T-helper 2 cell treated with Interferon-gamma antibody and Interleukin-4, amounts not matched to agents 5 μg/mL and 100 μg/mL, for 36 hours (primary cell): ENCODE data around the gene ZNF423.
"Not testable (repeated sequence)": the region's sequence is repeated elsewhere in the genome, so short reads cannot be mapped to it uniquely, and the experiment has no call there.

Experiments
- DNase-seq: peaks from one replicate; pipeline ENCODE4 v3.0.0; 2021; ENCODE audit warnings: low spot score
- H3K27ac Mint-ChIP-seq: one replicate; pipeline ENCODE4 v1.8.0; 2021; ENCODE audit warnings: mild to moderate bottlenecking, mixed read lengths
- H3K27me3 Mint-ChIP-seq: one replicate; pipeline ENCODE4 v1.8.0; 2021; ENCODE audit warnings: low read depth, mixed read lengths
- H3K36me3 Mint-ChIP-seq: one replicate; pipeline ENCODE4 v1.8.0; 2021; ENCODE audit warnings: low read depth, mixed read lengths
- H3K4me1 Mint-ChIP-seq: one replicate; pipeline ENCODE4 v1.8.0; 2021; ENCODE audit warnings: low read depth, mixed read lengths
- H3K4me3 Mint-ChIP-seq: one replicate; pipeline ENCODE4 v1.8.0; 2022; ENCODE audit warnings: mild to moderate bottlenecking, moderate library complexity, mixed read lengths
- H3K9me3 Mint-ChIP-seq: one replicate; pipeline ENCODE4 v1.8.0; 2021; ENCODE audit warnings: mixed read lengths

The ZNF423 gene

GRCh38 chr16:49583911-49584310, 272.0 kb downstream of the ZNF423 start:
- Mint-ChIP-seq H3K27me3 (no peaks in the 10 kb centered on the region), H3K36me3 (no peaks in the 10 kb centered on the region), H3K4me3 (no peak overlapping the region), H3K9me3 (no peaks in the 10 kb centered on the region), H3K4me1 (no peaks in the 10 kb centered on the region), H3K27ac (no peak overlapping the region)
- no peak for DNase-seq

GRCh38 chr16:49581630-49582298, 274.1 kb downstream of the ZNF423 start:
- Mint-ChIP-seq H3K4me1 (no peaks in the 10 kb centered on the region), H3K4me3 (no peak overlapping the region), H3K9me3 (no peaks in the 10 kb centered on the region), H3K36me3 (no peaks in the 10 kb centered on the region), H3K27me3 (no peaks in the 10 kb centered on the region), H3K27ac (no peak overlapping the region)
- DNase-seq: no peak

- Mint-ChIP-seq H3K27ac (no peak overlapping the region), H3K4me1 (no peaks in the 10 kb centered on the region), H3K36me3 (no peaks in the 10 kb centered on the region), H3K4me3 (no peak overlapping the region), H3K27me3 (no peaks in the 10 kb centered on the region), H3K9me3 (no peaks in the 10 kb centered on the region)
- DNase-seq: no peak
These were observed 275.1 kb downstream of the ZNF423 start for GRCh38 chr16:49580751-49581303.

- no peaks in the 10 kb centered on the region for H3K4me1 Mint-ChIP-seq
- DNase-seq: no peak
- no peak overlapping the region for H3K4me3 Mint-ChIP-seq
- H3K36me3 Mint-ChIP-seq: no peaks in the 10 kb centered on the region
- H3K27me3 Mint-ChIP-seq: no peaks in the 10 kb centered on the region
- no peak overlapping the region for H3K27ac Mint-ChIP-seq
- H3K9me3 Mint-ChIP-seq: no peaks in the 10 kb centered on the region
These were observed 277.4 kb downstream of the ZNF423 start for GRCh38 chr16:49578435-49579024.

- H3K4me3 Mint-ChIP-seq: no peak overlapping the region
- no peaks in the 10 kb centered on the region for H3K36me3 Mint-ChIP-seq
- H3K9me3 Mint-ChIP-seq: no peaks in the 10 kb centered on the region
- H3K27ac Mint-ChIP-seq: no peak overlapping the region
- H3K27me3 Mint-ChIP-seq: no peaks in the 10 kb centered on the region
- no peak for DNase-seq
- no peaks in the 10 kb centered on the region for H3K4me1 Mint-ChIP-seq
These were observed 277.9 kb downstream of the ZNF423 start for GRCh38 chr16:49578018-49578417.

- H3K27me3 Mint-ChIP-seq: no peaks in the 10 kb centered on the region
- no peaks in the 10 kb centered on the region for H3K36me3 Mint-ChIP-seq
- no peak for DNase-seq
- no peaks in the 10 kb centered on the region for H3K4me1 Mint-ChIP-seq
- H3K27ac Mint-ChIP-seq: no peak overlapping the region
- no peaks in the 10 kb centered on the region for H3K9me3 Mint-ChIP-seq
- no peak overlapping the region for H3K4me3 Mint-ChIP-seq
These were observed 279.0 kb downstream of the ZNF423 start for GRCh38 chr16:49576941-49577340.

- DNase-seq: no peak
- H3K4me1 Mint-ChIP-seq: no peaks in the 10 kb centered on the region
- no peak overlapping the region for H3K27ac Mint-ChIP-seq
- no peaks in the 10 kb centered on the region for H3K27me3 Mint-ChIP-seq
- H3K9me3 Mint-ChIP-seq: no peaks in the 10 kb centered on the region
- no peaks in the 10 kb centered on the region for H3K36me3 Mint-ChIP-seq
- no peak overlapping the region for H3K4me3 Mint-ChIP-seq
These were observed 279.8 kb downstream of the ZNF423 start for GRCh38 chr16:49576173-49576494.

GRCh38 chr16:49575346-49576172, 280.4 kb downstream of the ZNF423 start:
- no peak overlapping the region for H3K27ac Mint-ChIP-seq
- H3K4me1 Mint-ChIP-seq: no peaks in the 10 kb centered on the region
- DNase-seq: no peak
- no peaks in the 10 kb centered on the region for H3K9me3 Mint-ChIP-seq
- H3K27me3 Mint-ChIP-seq: no peaks in the 10 kb centered on the region
- no peaks in the 10 kb centered on the region for H3K36me3 Mint-ChIP-seq
- no peak overlapping the region for H3K4me3 Mint-ChIP-seq

- no peak for DNase-seq
- Mint-ChIP-seq H3K4me1 (no peaks in the 10 kb centered on the region), H3K4me3 (no peak overlapping the region), H3K27ac (no peak overlapping the region), H3K36me3 (no peaks in the 10 kb centered on the region), H3K9me3 (no peaks in the 10 kb centered on the region), H3K27me3 (no peaks in the 10 kb centered on the region)
These were observed 281.1 kb downstream of the ZNF423 start for GRCh38 chr16:49574826-49575225.

GRCh38 chr16:49567950-49568349, 288.0 kb downstream of the ZNF423 start:
- Mint-ChIP-seq H3K27ac (no peak overlapping the region), H3K4me1 (no peaks in the 10 kb centered on the region), H3K27me3 (no peaks in the 10 kb centered on the region), H3K36me3 (no peaks in the 10 kb centered on the region), H3K9me3 (no peaks in the 10 kb centered on the region), H3K4me3 (no peak overlapping the region)
- DNase-seq: no peak

GRCh38 chr16:49566432-49566831, 289.5 kb downstream of the ZNF423 start:
- Mint-ChIP-seq H3K27ac (no peak overlapping the region), H3K27me3 (no peaks in the 10 kb centered on the region), H3K36me3 (no peaks in the 10 kb centered on the region), H3K4me1 (no peaks in the 10 kb centered on the region), H3K9me3 (no peaks in the 10 kb centered on the region), H3K4me3 (no peak overlapping the region)
- no peak for DNase-seq

- H3K27me3 Mint-ChIP-seq: no peaks in the 10 kb centered on the region
- H3K36me3 Mint-ChIP-seq: no peaks in the 10 kb centered on the region
- no peak overlapping the region for H3K4me3 Mint-ChIP-seq
- H3K27ac Mint-ChIP-seq: no peak overlapping the region
- H3K9me3 Mint-ChIP-seq: no peaks in the 10 kb centered on the region
- no peak for DNase-seq
- H3K4me1 Mint-ChIP-seq: no peaks in the 10 kb centered on the region
These were observed 291.2 kb downstream of the ZNF423 start for GRCh38 chr16:49564496-49565229.

- Mint-ChIP-seq H3K36me3 (no peaks in the 10 kb centered on the region), H3K27ac (no peak overlapping the region), H3K9me3 (no peaks in the 10 kb centered on the region), H3K27me3 (no peaks in the 10 kb centered on the region), H3K4me1 (no peaks in the 10 kb centered on the region), H3K4me3 (no peak overlapping the region)
- DNase-seq: no peak
These were observed 292.2 kb downstream of the ZNF423 start for GRCh38 chr16:49563666-49564065.

GRCh38 chr16:49562894-49563293, 293.0 kb downstream of the ZNF423 start:
- H3K27ac Mint-ChIP-seq, H3K36me3 Mint-ChIP-seq, H3K27me3 Mint-ChIP-seq, H3K4me1 Mint-ChIP-seq, DNase-seq, H3K4me3 Mint-ChIP-seq, H3K9me3 Mint-ChIP-seq: not testable (repeated sequence)
